Endothelial cell of umbilical vein (primary cell): ENCODE data around the gene TOB1.

ENCODE experiments used
- EZH2 ChIP-seq: IDR thresholded peaks from 2 replicates; pipeline ENCODE4 v1.6.1; 2012; ENCODE audit warnings: borderline replicate concordance, low read depth, mild to moderate bottlenecking, moderate library complexity, low read length, inconsistent platforms; ENCODE audit not compliant: severe bottlenecking
- FOS ChIP-seq: IDR thresholded peaks from 2 replicates; pipeline ENCODE4 v1.6.1; 2011; ENCODE audit warnings: mild to moderate bottlenecking, low read length, moderate library complexity, borderline replicate concordance; ENCODE audit not compliant: insufficient read depth
- JUN ChIP-seq: IDR thresholded peaks from 2 replicates; pipeline ENCODE4 v1.6.1; 2011; ENCODE audit warnings: borderline replicate concordance, low read depth; ENCODE audit not compliant: insufficient read length, insufficient read depth
- POLR2A ChIP-seq: IDR thresholded peaks from 2 replicates; pipeline ENCODE4 v1.6.1; 2012; ENCODE audit warnings: low read depth, mild to moderate bottlenecking, control low read depth, low read length
- POLR2AphosphoS5 ChIP-seq: IDR thresholded peaks from 2 replicates; pipeline ENCODE4 v1.6.1; 2012; ENCODE audit warnings: low read depth, mild to moderate bottlenecking, control low read depth, low read length, moderate library complexity; ENCODE audit not compliant: insufficient read depth
- TF ChIP-seq, protein P1 (sequence below), 2 donors: IDR thresholded peaks; 1 replicate in 1 of 2; 2 replicates in 1 of 2; pipeline ENCODE4 v1.5.1; 2011; ENCODE audit warnings: low read length in 2 of 2, mild to moderate bottlenecking in 2 of 2, moderate library complexity in 2 of 2, control low read depth in 1 of 2, inconsistent platforms in 1 of 2, low read depth in 1 of 2; ENCODE audit not compliant: insufficient read depth in 1 of 2; ENCODE audit errors: extremely low read depth in 1 of 2

DNA sequence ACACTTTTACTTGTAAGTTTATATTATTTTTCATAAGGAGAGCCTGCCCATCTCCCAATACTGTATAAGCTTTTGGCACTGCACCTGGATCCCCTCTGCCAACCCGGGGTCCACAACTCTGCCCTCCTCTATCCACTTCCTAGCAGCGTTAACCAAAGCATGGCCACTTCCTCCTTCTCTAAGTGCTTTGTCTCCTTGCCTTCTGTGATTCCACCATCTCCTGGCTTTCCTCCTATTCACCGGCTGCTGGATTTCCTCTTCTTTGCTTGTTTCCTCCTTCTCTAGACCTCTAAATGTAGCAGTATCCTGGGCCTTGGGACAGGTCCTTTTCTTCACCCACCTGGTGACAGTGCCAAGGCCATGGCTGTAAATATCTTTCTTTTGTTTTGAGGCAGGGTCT, 50.8 kb downstream of the TOB1 start:
- TF ChIP-seq FOS (no peak), POLR2A (no peak), EZH2 (no peak), JUN (no peak), POLR2AphosphoS5 (no peak)
- TF ChIP-seq, protein P1, sequence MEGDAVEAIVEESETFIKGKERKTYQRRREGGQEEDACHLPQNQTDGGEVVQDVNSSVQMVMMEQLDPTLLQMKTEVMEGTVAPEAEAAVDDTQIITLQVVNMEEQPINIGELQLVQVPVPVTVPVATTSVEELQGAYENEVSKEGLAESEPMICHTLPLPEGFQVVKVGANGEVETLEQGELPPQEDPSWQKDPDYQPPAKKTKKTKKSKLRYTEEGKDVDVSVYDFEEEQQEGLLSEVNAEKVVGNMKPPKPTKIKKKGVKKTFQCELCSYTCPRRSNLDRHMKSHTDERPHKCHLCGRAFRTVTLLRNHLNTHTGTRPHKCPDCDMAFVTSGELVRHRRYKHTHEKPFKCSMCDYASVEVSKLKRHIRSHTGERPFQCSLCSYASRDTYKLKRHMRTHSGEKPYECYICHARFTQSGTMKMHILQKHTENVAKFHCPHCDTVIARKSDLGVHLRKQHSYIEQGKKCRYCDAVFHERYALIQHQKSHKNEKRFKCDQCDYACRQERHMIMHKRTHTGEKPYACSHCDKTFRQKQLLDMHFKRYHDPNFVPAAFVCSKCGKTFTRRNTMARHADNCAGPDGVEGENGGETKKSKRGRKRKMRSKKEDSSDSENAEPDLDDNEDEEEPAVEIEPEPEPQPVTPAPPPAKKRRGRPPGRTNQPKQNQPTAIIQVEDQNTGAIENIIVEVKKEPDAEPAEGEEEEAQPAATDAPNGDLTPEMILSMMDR (IDR thresholded peaks at IDR 0.05; ENCODE audit: extremely low read depth in 1 of 2, insufficient read depth in 1 of 2, low read depth in 1 of 2, low read length in 2 of 2) = no peak
